ENCODE data around the gene PPP1R13B.
A peak's percentile ranks its signal among the peaks of the same experiment; 100 is the strongest.

The PPP1R13B gene

DNA sequence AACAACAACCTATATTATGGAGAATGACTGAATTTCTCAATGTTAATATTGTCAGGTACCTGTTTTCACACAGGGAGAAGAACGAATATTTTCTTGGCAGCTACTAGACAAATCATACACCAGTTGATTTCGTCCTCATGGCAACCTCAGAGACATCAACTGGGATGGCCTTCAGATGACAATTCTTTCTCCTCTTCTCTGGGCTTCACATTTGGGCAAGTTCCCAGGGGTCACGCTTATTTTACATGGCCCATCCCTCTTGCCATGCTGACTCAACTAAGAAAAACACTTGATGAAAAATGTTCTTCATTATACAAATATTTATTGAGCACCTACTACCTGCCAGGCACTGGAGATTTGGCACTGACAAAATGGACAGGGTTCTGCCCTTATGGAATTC is 29.0 kb downstream of the PPP1R13B start:
- TF ChIP-seq CTCF (IDR thresholded peaks at IDR 0.05; ENCODE audit: insufficient read depth, low read depth, low read length, missing control alignments): no peak
- DNase-seq (ENCODE audit: low read depth): no peak

DNA sequence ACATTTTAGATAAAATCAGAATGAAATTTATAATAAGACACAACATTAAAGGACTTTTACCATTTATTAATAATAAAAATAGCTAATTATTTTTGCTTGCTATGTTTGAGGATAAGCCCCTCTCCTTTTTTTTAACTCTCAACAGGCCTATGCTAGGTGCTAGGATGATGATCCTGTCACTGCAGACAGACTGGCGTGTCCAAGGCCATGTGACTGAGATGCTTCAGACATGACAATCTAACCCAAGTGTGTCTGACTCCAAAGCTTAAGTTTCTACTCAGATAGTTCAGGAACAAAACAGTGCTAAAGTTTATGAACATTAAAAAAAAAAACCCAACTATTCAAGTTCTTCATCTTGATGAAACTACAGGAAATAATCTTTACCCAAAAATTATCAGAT is 29.8 kb downstream of the PPP1R13B start:
- DNase-seq (ENCODE audit: low read depth): no peak
- no peak for TF ChIP-seq CTCF (IDR thresholded peaks at IDR 0.05; ENCODE audit: insufficient read depth, low read depth, low read length, missing control alignments)
- H3K4me3 ChIP-seq (ENCODE audit: low read length): no peak overlapping the region

More for the DNA sequence above, 29.0 kb downstream of the PPP1R13B start:
- no peak overlapping the region for H3K4me3 ChIP-seq (ENCODE audit: low read length)

DNA sequence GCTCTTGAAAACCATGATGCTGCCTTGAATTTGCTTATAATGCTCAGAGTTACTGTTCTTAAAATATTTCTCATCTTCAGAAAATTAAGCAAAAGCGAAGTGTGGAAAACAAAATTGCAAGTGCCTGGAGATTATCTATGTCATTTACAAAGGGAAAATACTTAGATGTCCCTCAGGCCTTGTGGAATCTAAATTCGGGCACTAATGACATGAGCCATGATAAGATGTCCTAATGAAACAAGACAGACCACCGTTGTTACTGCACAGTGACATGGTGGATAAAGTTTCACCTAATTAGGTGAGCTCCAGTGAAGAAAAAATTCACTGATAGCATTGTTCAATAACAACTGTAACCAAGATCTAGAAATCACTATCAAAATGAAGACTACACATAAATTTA is 30.4 kb downstream of the PPP1R13B start:
- TF ChIP-seq CTCF (IDR thresholded peaks at IDR 0.05; ENCODE audit: insufficient read depth, low read depth, low read length, missing control alignments): no peak
- no peak for DNase-seq (ENCODE audit: low read depth)
- no peak overlapping the region for H3K4me3 ChIP-seq (ENCODE audit: low read length)

DNA sequence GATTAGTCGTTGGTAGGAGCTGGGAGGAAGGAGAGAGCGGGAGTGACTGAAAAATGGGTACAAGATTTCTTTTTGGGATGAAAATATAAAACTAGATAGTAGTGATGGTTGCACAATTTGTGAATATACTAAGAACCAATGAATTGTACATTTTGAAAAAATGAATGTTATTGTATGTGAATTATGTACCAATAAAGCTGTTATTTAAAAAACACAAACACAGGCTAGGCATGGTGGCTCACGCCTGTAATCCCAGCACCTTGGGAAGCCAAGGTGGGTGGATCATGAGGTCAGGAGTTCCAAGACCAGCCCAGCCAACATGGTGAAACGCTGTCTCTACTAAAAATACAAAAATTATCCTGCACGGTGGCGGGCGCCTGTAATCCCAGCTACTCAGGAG is 32.1 kb downstream of the PPP1R13B start:
- no peak for DNase-seq (ENCODE audit: low read depth)
- H3K4me3 ChIP-seq (ENCODE audit: low read length): no peak overlapping the region
- no peak for TF ChIP-seq CTCF (IDR thresholded peaks at IDR 0.05; ENCODE audit: insufficient read depth, low read depth, low read length, missing control alignments)

GRCh38 chr14:103811189-103811588 is 36.2 kb downstream of the PPP1R13B start:
- no peak overlapping the region for H3K4me3 ChIP-seq (ENCODE audit: low read length)
- TF ChIP-seq CTCF (IDR thresholded peaks at IDR 0.05; ENCODE audit: insufficient read depth, low read depth, low read length, missing control alignments): no peak
- no peak for DNase-seq (ENCODE audit: low read depth)

DNA sequence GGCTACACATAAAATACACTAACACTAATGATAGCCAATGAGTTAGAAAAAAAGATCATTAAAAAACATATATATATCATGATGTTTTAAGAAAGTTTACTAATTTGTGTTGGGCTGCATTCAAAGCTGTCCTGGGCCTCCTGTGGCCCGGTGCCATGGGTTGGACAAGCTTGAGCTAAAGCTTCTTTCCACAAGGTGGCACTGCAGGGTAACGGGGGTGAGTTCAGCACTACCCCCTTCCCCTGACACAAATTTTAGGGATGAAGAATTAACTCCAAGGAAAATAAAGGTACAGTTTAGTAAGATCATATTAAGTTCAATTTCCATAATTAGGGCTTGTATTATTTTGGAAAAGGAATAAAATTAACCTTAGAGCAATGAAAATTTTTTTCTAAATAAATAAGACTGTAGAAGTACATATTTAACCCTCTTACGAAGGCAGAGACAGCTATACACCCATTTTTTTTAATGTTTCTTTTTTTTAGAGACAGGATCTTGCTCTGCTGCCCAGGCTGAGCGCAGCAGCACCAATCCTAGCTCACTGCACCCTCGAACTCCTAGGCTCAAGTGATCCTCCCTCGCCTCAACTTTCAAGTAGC is 38.9 kb downstream of the PPP1R13B start:
- peak; percentile 90 for TF ChIP-seq CTCF (IDR thresholded peaks at IDR 0.05; ENCODE audit: insufficient read depth, low read depth, low read length, missing control alignments)
- no peak overlapping the region for H3K4me3 ChIP-seq (ENCODE audit: low read length)
- DNase-seq (ENCODE audit: low read depth): peak; percentile 78

- no peak overlapping the region for H3K4me3 ChIP-seq (ENCODE audit: low read length)
- no peak for DNase-seq (ENCODE audit: low read depth)
- TF ChIP-seq CTCF (IDR thresholded peaks at IDR 0.05; ENCODE audit: insufficient read depth, low read depth, low read length, missing control alignments): no peak
Observed at GRCh38 chr14:103806805-103807204, 40.6 kb downstream of the PPP1R13B start.

All from epithelial cell of esophagus (primary cell).